T-cell (primary cell): ENCODE measurements around the gene DRG2. TPM values are rescaled to one million over a fixed set of nuclear protein-coding genes. Genes with fewer than 3 reads are reported as not detected.

Source experiments
- ATAC-seq, 4 experiments: fragments of 200-7000 bp in 3 of 4; fragments of 150-1000 bp in 1 of 4; cut with Tn5 transposase; replicated peaks in 1 of 4; 1 replicate in 3 of 4; 2 replicates in 1 of 4; pipeline ENCODE4 v1.10.0; 2021; ENCODE audit warnings: moderate library complexity in 3 of 4, mild to moderate bottlenecking in 2 of 4, moderate number of reproducible peaks in 1 of 4
- CTCF ChIA-PET, 2 donors: fragments of 300-600 bp; sonication (Branson Sonifier 250); formaldehyde crosslinking; loops; one replicate each; lab custom pipeline; 2022; ENCODE audit warnings: antibody characterized with exemption in 2 of 2; lab: Charles Lee
- POLR2A ChIA-PET, 2 donors: fragments of 300-600 bp; sonication (Branson Sonifier 250); formaldehyde crosslinking; loops; one replicate each; lab custom pipeline; 2022; ENCODE audit warnings: antibody characterized with exemption in 2 of 2; lab: Charles Lee
- DNase-seq, 35 experiments: peaks; one replicate each; pipeline versions ENCODE4 v3.0.0 to v3.0.0-alpha.2; 2013 to 2023
- H3K27ac ChIP-seq: one replicate; pipeline ENCODE4 v1.5.1; 2013; ENCODE audit warnings: low read length
- H3K27me3 ChIP-seq, 2 experiments: replicated peaks in 1 of 2; 1 replicate in 1 of 2; 2 replicates in 1 of 2; pipeline versions ENCODE4 v1.6.1 to v1.7.0; 2013; ENCODE audit warnings: low read length in 1 of 2, mixed read lengths in 1 of 2; ENCODE audit not compliant: control insufficient read depth in 2 of 2, insufficient read depth in 2 of 2; ENCODE audit errors: extremely low read depth in 1 of 2
- H3K36me3 ChIP-seq, 2 donors: 1 replicate in 1 of 2; 2 replicates in 1 of 2; pipeline versions ENCODE4 v1.6.1 to v1.7.0; 2013; ENCODE audit warnings: low read length in 1 of 2; ENCODE audit not compliant: control insufficient read depth in 2 of 2, insufficient read depth in 1 of 2; ENCODE audit errors: extremely low read depth in 1 of 2
- H3K4me1 ChIP-seq, 2 experiments: 1 replicate in 1 of 2; 2 replicates in 1 of 2; pipeline versions ENCODE4 v1.6.1 to v1.7.0; 2013; ENCODE audit warnings: low read length in 2 of 2, mixed read lengths in 1 of 2; ENCODE audit not compliant: insufficient read depth in 2 of 2, control insufficient read depth in 1 of 2; ENCODE audit errors: extremely low read depth in 1 of 2
- H3K4me3 ChIP-seq, 2 donors: 1 replicate in 1 of 2; 2 replicates in 1 of 2; pipeline versions ENCODE4 v1.5.1 to v1.7.0; 2013; ENCODE audit warnings: mild to moderate bottlenecking in 2 of 2, low read length in 1 of 2, moderate library complexity in 1 of 2; ENCODE audit not compliant: control insufficient read depth in 1 of 2; ENCODE audit errors: extremely low read depth in 1 of 2
- H3K9me3 ChIP-seq: 2 replicates; pipeline ENCODE4 v1.7.0; 2013
- H3K27ac Mint-ChIP-seq, 2 donors: one replicate each; pipeline ENCODE4 v1.8.0; 2020 to 2021; ENCODE audit warnings: mild to moderate bottlenecking in 2 of 2, mixed read lengths in 2 of 2
- H3K27me3 Mint-ChIP-seq, 2 donors: one replicate each; pipeline ENCODE4 v1.8.0; 2021 to 2022; ENCODE audit warnings: mixed read lengths in 2 of 2
- H3K36me3 Mint-ChIP-seq: one replicate; pipeline ENCODE4 v1.8.0; 2021; ENCODE audit warnings: mixed read lengths
- H3K4me1 Mint-ChIP-seq, 3 donors: one replicate each; pipeline ENCODE4 v1.8.0; 2020 to 2022; ENCODE audit warnings: mixed read lengths in 3 of 3, mild to moderate bottlenecking in 1 of 3
- H3K4me3 Mint-ChIP-seq, 3 donors: one replicate each; pipeline ENCODE4 v1.8.0; 2020 to 2022; ENCODE audit warnings: mild to moderate bottlenecking in 3 of 3, mixed read lengths in 3 of 3, moderate library complexity in 3 of 3
- H3K9me3 Mint-ChIP-seq, 3 donors: one replicate each; pipeline ENCODE4 v1.8.0; 2020 to 2022; ENCODE audit warnings: mixed read lengths in 3 of 3
- WGBS: methylation state at CpG from one replicate; pipeline ENCODE4 v1.1.5; 2013; ENCODE audit warnings: missing lambda C conversion rate; ENCODE audit not compliant: insufficient coverage; 5-methylcytosine and 5-hydroxymethylcytosine counted together
- total RNA-seq, 35 experiments: library from RNA in 6 of 35; stranded (reverse) in 6 of 35; fragments of 120-200 nt in 1 of 35; gene quantifications; one replicate each; pipeline versions ENCODE4 v1.2.1 to v1.2.4 and lab custom pipeline; 2013 to 2026

The DRG2 gene
- total RNA-seq, 5 donors from 2014 or later (not counting 1 experiment from before 2014, with no cell fraction given), result 48.1 to 65.7 (median 57.3) TPM

GRCh38 chr17:18107971-18108370, 20.2 kb downstream of the DRG2 start:
- H3K27ac ChIP-seq, result no peak overlapping the region
- Mint-ChIP-seq H3K36me3 (peaks cover 16% of the 10 kb centered on the region), H3K4me3 (no peak overlapping the region), H3K27me3 (no peaks in the 10 kb centered on the region), H3K9me3 (no peaks in the 10 kb centered on the region), H3K27ac (no peak overlapping the region), H3K4me1 (no peaks in the 10 kb centered on the region)
- DNase-seq (no peak), ATAC-seq (no peak)
- 88% methylated on average over 5 of the region's 6 CpGs for WGBS
- POLR2A ChIA-PET, result no interaction called here
- H3K9me3 ChIP-seq, result no peaks in the 10 kb centered on the region
- peaks cover 5 to 19% of the 10 kb centered on the region in 2 donors for H3K36me3 ChIP-seq
- no peaks in the 10 kb centered on the region for H3K4me1 ChIP-seq
- H3K4me3 ChIP-seq, result no peak overlapping the region
- H3K27me3 ChIP-seq, result peaks cover 0 to 2% of the 10 kb centered on the region in 2 experiments
- CTCF ChIA-PET, result no interaction called here

GRCh38 chr17:18108401-18109312, 20.9 kb downstream of the DRG2 start, which contains the start of gene MYO15A:
Gene MYO15A (plus strand): TSS chr17:18108756. CDS start chr17:18118801, 10,045 bp downstream.
- Histone ChIP-seq H3K27me3 (peaks cover 0 to 2% of the 10 kb centered on the region in 2 experiments), H3K4me3 (no peak within 1 kb of the TSS), H3K9me3 (no peaks in the 10 kb centered on the region), H3K36me3 (peaks cover 5 to 19% of the 10 kb centered on the region in 2 donors), H3K27ac (no peak within 1 kb of the TSS), H3K4me1 (no peaks in the 10 kb centered on the region)
- ATAC-seq (no peak), DNase-seq (no peak)
- CTCF ChIA-PET, result no interaction called here
- Mint-ChIP-seq H3K36me3 (peaks cover 12% of the 10 kb centered on the region), H3K27ac (no peak within 1 kb of the TSS), H3K4me1 (no peaks in the 10 kb centered on the region), H3K27me3 (no peaks in the 10 kb centered on the region), H3K9me3 (no peaks in the 10 kb centered on the region), H3K4me3 (no peak within 1 kb of the TSS)
- 96% methylated on average over 6 of the region's 17 CpGs for WGBS
- POLR2A ChIA-PET, result no interaction called here

- Histone ChIP-seq H3K27me3 (peaks cover 0 to 2% of the 10 kb centered on the region in 2 experiments), H3K4me3 (no peak overlapping the region), H3K9me3 (no peaks in the 10 kb centered on the region), H3K36me3 (peaks cover 5 to 14% of the 10 kb centered on the region in 2 donors), H3K27ac (no peak overlapping the region), H3K4me1 (no peaks in the 10 kb centered on the region)
- ChIA-PET POLR2A (no interaction called here), CTCF (interaction anchor here in 1 of 2 donors (0.6 kb wide), 1 partner anchor 792 kb away, joined by 3 read pairs; no protein-coding TSS in a partner anchor)
- WGBS, result 93% methylated on average over 7 of the region's 10 CpGs
- Mint-ChIP-seq H3K27ac (no peak overlapping the region), H3K4me3 (no peak overlapping the region), H3K9me3 (no peaks in the 10 kb centered on the region), H3K4me1 (no peaks in the 10 kb centered on the region), H3K36me3 (peaks cover 4% of the 10 kb centered on the region), H3K27me3 (no peaks in the 10 kb centered on the region)
- ATAC-seq, result no peak
- no peak for DNase-seq
These were observed 22.3 kb downstream of the DRG2 start for GRCh38 chr17:18109935-18110485.

- peaks cover 0 to 9% of the 10 kb centered on the region in 2 donors for H3K36me3 ChIP-seq
- no peak overlapping the region for H3K27ac ChIP-seq
- POLR2A ChIA-PET, result no interaction called here
- Mint-ChIP-seq H3K9me3 (no peaks in the 10 kb centered on the region), H3K4me1 (no peaks in the 10 kb centered on the region), H3K27ac (no peak overlapping the region), H3K27me3 (no peaks in the 10 kb centered on the region), H3K36me3 (peaks cover 4% of the 10 kb centered on the region), H3K4me3 (no peak overlapping the region)
- ATAC-seq, result no peak
- WGBS, result 67% methylated on average over 4 of the region's 4 CpGs
- H3K9me3 ChIP-seq, result no peaks in the 10 kb centered on the region
- no peaks in the 10 kb centered on the region for H3K4me1 ChIP-seq
- DNase-seq, result no peak
- H3K4me3 ChIP-seq, result no peak overlapping the region
- CTCF ChIA-PET, result no interaction called here
- H3K27me3 ChIP-seq, result peaks cover 0 to 2% of the 10 kb centered on the region in 2 experiments
These were observed 22.9 kb downstream of the DRG2 start for GRCh38 chr17:18110636-18111145.

GRCh38 chr17:18111330-18111971, 23.7 kb downstream of the DRG2 start:
- H3K4me3 ChIP-seq, result no peak overlapping the region
- H3K27ac ChIP-seq, result no peak overlapping the region
- no peak overlapping the region for H3K4me3 Mint-ChIP-seq
- H3K9me3 Mint-ChIP-seq, result no peaks in the 10 kb centered on the region
- H3K4me1 Mint-ChIP-seq, result no peaks in the 10 kb centered on the region
- ChIA-PET POLR2A (no interaction called here), CTCF (no interaction called here)
- WGBS, result 79% methylated on average over 4 of the region's 6 CpGs
- peaks cover 0 to 2% of the 10 kb centered on the region in 2 experiments for H3K27me3 ChIP-seq
- H3K27me3 Mint-ChIP-seq, result no peaks in the 10 kb centered on the region
- no peaks in the 10 kb centered on the region for H3K9me3 ChIP-seq
- peaks cover 4% of the 10 kb centered on the region for H3K36me3 Mint-ChIP-seq
- H3K4me1 ChIP-seq, result no peaks in the 10 kb centered on the region
- no peak for DNase-seq
- H3K27ac Mint-ChIP-seq, result no peak overlapping the region
- ATAC-seq, result no peak
- H3K36me3 ChIP-seq, result peaks cover 0 to 7% of the 10 kb centered on the region in 2 donors

GRCh38 chr17:18115517-18115916, 27.8 kb downstream of the DRG2 start:
- DNase-seq, result no peak
- no peaks in the 10 kb centered on the region for H3K4me1 ChIP-seq
- H3K27ac Mint-ChIP-seq, result no peak overlapping the region
- H3K27me3 Mint-ChIP-seq, result no peaks in the 10 kb centered on the region
- H3K9me3 Mint-ChIP-seq, result no peaks in the 10 kb centered on the region
- ChIA-PET CTCF (no interaction called here), POLR2A (no interaction called here)
- no peaks in the 10 kb centered on the region for H3K36me3 Mint-ChIP-seq
- 45% methylated on average over 3 of the region's 7 CpGs for WGBS
- no peaks in the 10 kb centered on the region for H3K36me3 ChIP-seq
- H3K4me3 Mint-ChIP-seq, result no peak overlapping the region
- H3K27me3 ChIP-seq, result peaks cover 0 to 6% of the 10 kb centered on the region in 2 experiments
- H3K4me3 ChIP-seq, result no peak overlapping the region
- no peak overlapping the region for H3K27ac ChIP-seq
- no peaks in the 10 kb centered on the region for H3K9me3 ChIP-seq
- ATAC-seq, result no peak
- H3K4me1 Mint-ChIP-seq, result no peaks in the 10 kb centered on the region
